Neural cell (in vitro differentiated cells): Measurements from ENCODE around the gene CTDSP2. TPM values are rescaled to one million over a fixed set of nuclear protein-coding genes. Genes with fewer than 3 reads are reported as not detected.

Experiments used
- H2AFZ ChIP-seq: fragments of 200-600, 300-800 bp; sonication (generic), shearing (Covaris generic); 2 replicates; pipeline ENCODE4 v1.6.0; 2014; ENCODE audit warnings: low read depth, mild to moderate bottlenecking, antibody characterized with exemption, low read length, moderate library complexity
- H3F3A ChIP-seq: fragments of 200-600 bp; shearing (Covaris generic); 2 replicates; pipeline ENCODE4 v1.6.1; 2016; ENCODE audit warnings: mild to moderate bottlenecking, moderate library complexity, mixed read lengths, antibody characterized with exemption, low read length; ENCODE audit not compliant: insufficient read depth, poor library complexity, severe bottlenecking
- H3K27ac ChIP-seq: fragments of 200-600, 300-800 bp; sonication (generic), shearing (Covaris generic); 2 replicates; pipeline ENCODE4 v1.5.1; 2014; ENCODE audit warnings: mild to moderate bottlenecking, low read length, moderate library complexity
- H3K27me3 ChIP-seq: fragments of 300-800, 200-600 bp; sonication (generic), shearing (Covaris generic); 2 replicates; pipeline ENCODE4 v1.6.0; 2014; ENCODE audit warnings: mild to moderate bottlenecking, low read depth, low read length, moderate library complexity; ENCODE audit not compliant: insufficient read depth
- H3K36me3 ChIP-seq: fragments of 300-800, 200-600 bp; sonication (generic), shearing (Covaris generic); 2 replicates; pipeline ENCODE4 v1.5.1; 2014; ENCODE audit warnings: mild to moderate bottlenecking, antibody characterized with exemption, low read length, moderate library complexity; ENCODE audit not compliant: insufficient read depth
- H3K4me2 ChIP-seq: fragments of 300-800, 200-600 bp; sonication (generic), shearing (Covaris generic); 2 replicates; pipeline ENCODE4 v1.6.0; 2014; ENCODE audit warnings: mild to moderate bottlenecking, low read length
- H3K4me3 ChIP-seq: fragments of 300-800, 200-600 bp; sonication (generic), shearing (Covaris generic); 2 replicates; pipeline ENCODE4 v1.5.1; 2014; ENCODE audit warnings: mild to moderate bottlenecking, low read length, moderate library complexity
- H3K79me2 ChIP-seq: fragments of 200-600 bp; shearing (Covaris generic); replicated peaks from 2 replicates; pipeline ENCODE4 v1.6.0; 2014; ENCODE audit warnings: mild to moderate bottlenecking, low read length, moderate library complexity; ENCODE audit not compliant: insufficient read depth
- H3K9ac ChIP-seq: fragments of 300-800, 200-600 bp; sonication (generic), shearing (Covaris generic); 2 replicates; pipeline ENCODE4 v1.6.1; 2016; ENCODE audit warnings: mild to moderate bottlenecking, low read length, mixed read lengths
- H3K9me2 ChIP-seq: fragments of 200-600 bp; shearing (Covaris generic); 2 replicates; pipeline ENCODE4 v1.6.1; 2016; ENCODE audit warnings: mild to moderate bottlenecking, low read length, mixed read lengths; ENCODE audit not compliant: insufficient read depth
- H3K9me3 ChIP-seq: fragments of 200-600, 300-800 bp; sonication (generic), shearing (Covaris generic); 2 replicates; pipeline ENCODE4 v1.6.1; 2016; ENCODE audit warnings: mild to moderate bottlenecking, mixed run types, low read length, moderate library complexity, mixed read lengths
- H4K20me1 ChIP-seq: fragments of 200-600 bp; shearing (Covaris generic); 2 replicates; pipeline ENCODE4 v1.6.1; 2016; ENCODE audit warnings: mild to moderate bottlenecking, mixed run types; ENCODE audit not compliant: insufficient read depth
- EP300 ChIP-seq: fragments of 450-650 bp; conservative IDR thresholded peaks from 2 replicates; pipeline ENCODE4 v1.6.1; 2014; ENCODE audit warnings: antibody characterized with exemption, mild to moderate bottlenecking, moderate library complexity; ENCODE audit not compliant: poor library complexity, severe bottlenecking
- EZH2 ChIP-seq: fragments of 200-600, 300-800 bp; shearing (Covaris generic), sonication (generic); IDR thresholded peaks from 2 replicates; pipeline ENCODE4 v1.6.1; 2014; ENCODE audit warnings: antibody characterized with exemption, low read length, borderline replicate concordance, mild to moderate bottlenecking; ENCODE audit not compliant: insufficient read depth, poor library complexity, severe bottlenecking
- MXI1 ChIP-seq: fragments of 450-650 bp; conservative IDR thresholded peaks from 2 replicates; pipeline ENCODE4 v1.6.1; 2014; ENCODE audit warnings: antibody characterized with exemption, mild to moderate bottlenecking; ENCODE audit not compliant: poor library complexity, severe bottlenecking
- POLR2AphosphoS5 ChIP-seq: IDR thresholded peaks from 2 replicates; pipeline ENCODE4 v1.6.1; 2012
- RAD21 ChIP-seq: fragments of 450-650 bp; conservative IDR thresholded peaks from 2 replicates; pipeline ENCODE4 v1.6.1; 2014; ENCODE audit warnings: antibody characterized with exemption, mild to moderate bottlenecking, moderate library complexity
- SMC3 ChIP-seq: fragments of 450-650 bp; conservative IDR thresholded peaks from 2 replicates; pipeline ENCODE4 v1.6.1; 2014; ENCODE audit warnings: antibody characterized with exemption, mild to moderate bottlenecking, moderate library complexity; ENCODE audit not compliant: poor library complexity
- TAF1 ChIP-seq: IDR thresholded peaks from 2 replicates; pipeline ENCODE4 v1.6.1; 2012; ENCODE audit warnings: low read depth
- polyA plus RNA-seq: library from polyadenylated mRNA; depleted of rRNA; stranded (reverse); fragments of >200 nt; gene quantifications from 2 replicates; pipeline ENCODE4 v1.2.3, GENCODE V29; 2014
- TF ChIP-seq, protein P1 (sequence below): IDR thresholded peaks from 2 replicates; pipeline ENCODE4 v1.6.1; 2012; ENCODE audit warnings: borderline replicate concordance
- TF ChIP-seq, protein P2 (sequence below): fragments of 450-650 bp; IDR thresholded peaks from 2 replicates; pipeline ENCODE4 v1.5.1; 2014; ENCODE audit warnings: antibody characterized with exemption, mild to moderate bottlenecking, moderate library complexity; ENCODE audit not compliant: poor library complexity, severe bottlenecking

CTDSP2 gene
- polyA plus RNA-seq, 1 donor from 2014 or later, result 23.6 TPM

DNA sequence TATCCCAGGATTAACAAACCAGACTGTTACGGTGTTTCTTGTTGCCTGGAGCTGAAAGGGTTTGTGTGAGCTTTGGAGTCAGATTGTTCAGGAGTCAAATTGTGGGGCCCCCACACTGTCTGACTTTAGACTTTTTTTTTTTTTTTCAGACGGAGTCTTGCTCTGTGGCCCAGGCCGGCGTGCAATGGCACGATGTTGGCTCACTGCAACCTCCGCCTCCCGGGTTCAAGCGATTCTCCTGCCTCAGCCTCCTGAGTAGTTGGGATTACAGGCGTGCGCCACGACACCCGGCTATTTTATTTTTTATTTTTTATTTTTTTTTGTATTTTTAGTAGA lies 63.1 kb downstream of the CTDSP2 start:
- H3K4me2 ChIP-seq, result peak overlapping the region; percentile 96

DNA sequence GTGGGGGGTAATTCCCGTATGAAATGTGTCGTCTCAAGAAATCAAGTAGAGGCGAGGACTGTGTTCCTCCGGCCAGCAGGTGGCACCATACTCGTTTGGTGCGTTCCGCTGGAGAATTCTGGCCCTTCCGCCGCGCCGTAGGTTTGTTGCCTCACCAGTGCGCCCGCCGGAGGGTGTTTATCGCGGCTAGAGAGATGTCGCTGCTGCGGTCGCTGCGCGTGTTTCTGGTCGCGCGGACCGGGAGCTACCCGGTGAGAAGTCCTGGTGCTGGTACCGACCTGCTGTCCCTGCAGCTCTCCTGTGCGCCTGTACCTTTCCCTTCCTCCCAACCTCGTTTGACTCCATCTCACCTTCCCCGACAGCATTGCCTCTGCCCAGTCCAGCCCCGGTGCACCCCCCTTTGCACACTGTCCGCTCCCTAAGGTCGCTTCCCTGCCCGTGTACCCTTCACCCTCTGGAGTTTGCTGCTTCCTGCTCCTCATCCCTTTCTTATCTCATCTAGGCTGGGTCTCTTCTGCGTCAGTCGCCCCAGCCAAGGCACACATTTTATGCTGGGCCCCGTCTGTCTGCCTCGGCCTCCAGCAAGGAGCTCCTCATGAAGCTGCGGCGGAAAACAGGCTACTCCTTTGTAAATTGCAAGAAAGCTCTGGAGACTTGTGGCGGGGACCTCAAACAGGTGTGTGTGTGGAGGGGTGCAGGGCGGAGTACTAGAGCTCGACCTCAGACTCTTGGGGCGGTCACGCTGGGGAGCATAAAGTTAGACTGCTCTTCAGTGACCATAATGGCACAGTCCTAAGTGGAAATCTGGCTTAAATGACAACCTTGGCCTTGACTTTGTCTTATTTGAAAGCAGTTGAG lies 63.7 kb downstream of the CTDSP2 start, which contains the start of gene TSFM:
TSS of gene TSFM (plus strand) at position 180 of the 858 bp plus-strand sequence. CDS start at position 195, 15 bp downstream.
- H3K4me2 ChIP-seq, result peak within 1 kb of the TSS; percentile 96
- H3K9me3 ChIP-seq, result no peaks in the 10 kb centered on the region
- H4K20me1 ChIP-seq, result no peaks in the 10 kb centered on the region
- H3K27me3 ChIP-seq, result no peaks in the 10 kb centered on the region
- no peaks in the 10 kb centered on the region for H3F3A ChIP-seq
- peak within 1 kb of the TSS; percentile 54 for H2AFZ ChIP-seq
- H3K36me3 ChIP-seq, result no peaks in the 10 kb centered on the region
- H3K9ac ChIP-seq, result peak within 1 kb of the TSS; percentile 72
- H3K9me2 ChIP-seq, result no peaks in the 10 kb centered on the region
- H3K79me2 ChIP-seq, result peaks cover 10% of the 10 kb centered on the region
- peak within 1 kb of the TSS; percentile 6 for H3K27ac ChIP-seq
- no peak for TF ChIP-seq EZH2
- peak; percentile 84 for TF ChIP-seq POLR2AphosphoS5
- peak; percentile 81 for TF ChIP-seq SMC3
- TF ChIP-seq, protein P1, sequence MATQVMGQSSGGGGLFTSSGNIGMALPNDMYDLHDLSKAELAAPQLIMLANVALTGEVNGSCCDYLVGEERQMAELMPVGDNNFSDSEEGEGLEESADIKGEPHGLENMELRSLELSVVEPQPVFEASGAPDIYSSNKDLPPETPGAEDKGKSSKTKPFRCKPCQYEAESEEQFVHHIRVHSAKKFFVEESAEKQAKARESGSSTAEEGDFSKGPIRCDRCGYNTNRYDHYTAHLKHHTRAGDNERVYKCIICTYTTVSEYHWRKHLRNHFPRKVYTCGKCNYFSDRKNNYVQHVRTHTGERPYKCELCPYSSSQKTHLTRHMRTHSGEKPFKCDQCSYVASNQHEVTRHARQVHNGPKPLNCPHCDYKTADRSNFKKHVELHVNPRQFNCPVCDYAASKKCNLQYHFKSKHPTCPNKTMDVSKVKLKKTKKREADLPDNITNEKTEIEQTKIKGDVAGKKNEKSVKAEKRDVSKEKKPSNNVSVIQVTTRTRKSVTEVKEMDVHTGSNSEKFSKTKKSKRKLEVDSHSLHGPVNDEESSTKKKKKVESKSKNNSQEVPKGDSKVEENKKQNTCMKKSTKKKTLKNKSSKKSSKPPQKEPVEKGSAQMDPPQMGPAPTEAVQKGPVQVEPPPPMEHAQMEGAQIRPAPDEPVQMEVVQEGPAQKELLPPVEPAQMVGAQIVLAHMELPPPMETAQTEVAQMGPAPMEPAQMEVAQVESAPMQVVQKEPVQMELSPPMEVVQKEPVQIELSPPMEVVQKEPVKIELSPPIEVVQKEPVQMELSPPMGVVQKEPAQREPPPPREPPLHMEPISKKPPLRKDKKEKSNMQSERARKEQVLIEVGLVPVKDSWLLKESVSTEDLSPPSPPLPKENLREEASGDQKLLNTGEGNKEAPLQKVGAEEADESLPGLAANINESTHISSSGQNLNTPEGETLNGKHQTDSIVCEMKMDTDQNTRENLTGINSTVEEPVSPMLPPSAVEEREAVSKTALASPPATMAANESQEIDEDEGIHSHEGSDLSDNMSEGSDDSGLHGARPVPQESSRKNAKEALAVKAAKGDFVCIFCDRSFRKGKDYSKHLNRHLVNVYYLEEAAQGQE, result peak; percentile 68
- TF ChIP-seq RAD21, result peak; percentile 66
- peak; percentile 95 for TF ChIP-seq MXI1
- TF ChIP-seq EP300, result peak; percentile 56
- peak; percentile 58 for TF ChIP-seq TAF1
- TF ChIP-seq, protein P2, sequence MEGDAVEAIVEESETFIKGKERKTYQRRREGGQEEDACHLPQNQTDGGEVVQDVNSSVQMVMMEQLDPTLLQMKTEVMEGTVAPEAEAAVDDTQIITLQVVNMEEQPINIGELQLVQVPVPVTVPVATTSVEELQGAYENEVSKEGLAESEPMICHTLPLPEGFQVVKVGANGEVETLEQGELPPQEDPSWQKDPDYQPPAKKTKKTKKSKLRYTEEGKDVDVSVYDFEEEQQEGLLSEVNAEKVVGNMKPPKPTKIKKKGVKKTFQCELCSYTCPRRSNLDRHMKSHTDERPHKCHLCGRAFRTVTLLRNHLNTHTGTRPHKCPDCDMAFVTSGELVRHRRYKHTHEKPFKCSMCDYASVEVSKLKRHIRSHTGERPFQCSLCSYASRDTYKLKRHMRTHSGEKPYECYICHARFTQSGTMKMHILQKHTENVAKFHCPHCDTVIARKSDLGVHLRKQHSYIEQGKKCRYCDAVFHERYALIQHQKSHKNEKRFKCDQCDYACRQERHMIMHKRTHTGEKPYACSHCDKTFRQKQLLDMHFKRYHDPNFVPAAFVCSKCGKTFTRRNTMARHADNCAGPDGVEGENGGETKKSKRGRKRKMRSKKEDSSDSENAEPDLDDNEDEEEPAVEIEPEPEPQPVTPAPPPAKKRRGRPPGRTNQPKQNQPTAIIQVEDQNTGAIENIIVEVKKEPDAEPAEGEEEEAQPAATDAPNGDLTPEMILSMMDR, result peak; percentile 96
- H3K4me3 ChIP-seq, result peak within 1 kb of the TSS; percentile 80

More for the DNA sequence above, 63.1 kb downstream of the CTDSP2 start:
- Histone ChIP-seq H4K20me1 (no peaks in the 10 kb centered on the region), H3K27ac (no peak overlapping the region), H3K9me2 (no peaks in the 10 kb centered on the region), H3F3A (no peaks in the 10 kb centered on the region), H3K79me2 (peaks cover 10% of the 10 kb centered on the region), H3K9me3 (no peaks in the 10 kb centered on the region), H3K27me3 (no peaks in the 10 kb centered on the region), H3K4me3 (peak overlapping the region; percentile 80), H3K9ac (peak overlapping the region; percentile 72), H2AFZ (no peak overlapping the region), H3K36me3 (no peaks in the 10 kb centered on the region)
- TF ChIP-seq EZH2 (no peak), TAF1 (no peak), SMC3 (no peak)
